CD4-positive, alpha-beta T cell treated with Interleukin-15 for 1 hour (primary cell): ENCODE measurements around the gene TBC1D25.

Experiments
- DNase-seq: peaks from one replicate; pipeline ENCODE4 v3.0.0-alpha.2; 2020

Gene TBC1D25, protein sequence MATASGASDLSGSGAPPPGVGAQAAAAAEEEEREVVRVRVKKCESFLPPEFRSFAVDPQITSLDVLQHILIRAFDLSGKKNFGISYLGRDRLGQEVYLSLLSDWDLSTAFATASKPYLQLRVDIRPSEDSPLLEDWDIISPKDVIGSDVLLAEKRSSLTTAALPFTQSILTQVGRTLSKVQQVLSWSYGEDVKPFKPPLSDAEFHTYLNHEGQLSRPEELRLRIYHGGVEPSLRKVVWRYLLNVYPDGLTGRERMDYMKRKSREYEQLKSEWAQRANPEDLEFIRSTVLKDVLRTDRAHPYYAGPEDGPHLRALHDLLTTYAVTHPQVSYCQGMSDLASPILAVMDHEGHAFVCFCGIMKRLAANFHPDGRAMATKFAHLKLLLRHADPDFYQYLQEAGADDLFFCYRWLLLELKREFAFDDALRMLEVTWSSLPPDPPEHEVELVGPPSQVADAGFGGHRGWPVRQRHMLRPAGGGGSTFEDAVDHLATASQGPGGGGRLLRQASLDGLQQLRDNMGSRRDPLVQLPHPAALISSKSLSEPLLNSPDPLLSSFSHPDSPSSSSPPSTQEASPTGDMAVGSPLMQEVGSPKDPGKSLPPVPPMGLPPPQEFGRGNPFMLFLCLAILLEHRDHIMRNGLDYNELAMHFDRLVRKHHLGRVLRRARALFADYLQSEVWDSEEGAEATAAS

DNA sequence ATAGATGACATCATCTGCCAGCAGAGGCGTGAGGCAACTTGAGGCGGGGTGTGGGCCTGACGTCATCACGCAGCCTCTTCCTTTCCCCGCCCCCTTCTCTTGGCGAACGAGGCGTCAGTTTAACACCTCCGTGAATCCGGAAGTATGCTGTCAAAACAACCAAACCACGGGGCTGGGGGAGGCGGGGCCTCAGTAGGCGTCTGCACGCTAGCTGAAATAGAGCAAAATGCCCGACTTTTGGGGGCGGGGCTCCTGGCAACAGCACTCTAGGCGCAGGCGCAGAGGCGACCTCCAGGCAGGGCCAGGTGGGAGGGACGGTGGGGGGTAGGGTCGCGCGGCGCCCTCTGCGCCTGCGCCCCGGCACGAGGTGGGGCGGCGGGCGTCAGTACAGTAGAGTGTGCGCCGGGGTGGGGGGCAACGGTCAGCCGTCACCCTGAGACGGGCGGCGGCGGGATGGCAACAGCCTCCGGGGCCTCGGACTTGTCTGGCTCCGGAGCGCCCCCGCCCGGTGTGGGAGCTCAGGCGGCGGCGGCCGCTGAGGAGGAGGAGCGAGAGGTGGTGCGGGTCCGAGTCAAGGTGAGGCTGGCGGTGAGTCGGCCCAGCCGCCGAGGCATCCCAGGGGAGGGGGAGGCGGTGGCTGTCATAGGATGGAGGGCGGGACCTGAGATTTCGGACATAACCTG lies at the start of gene TBC1D25:
TBC1D25 (plus strand) TSS at position 370 of the 683 bp plus-strand sequence; CDS start at position 454, 84 bp downstream.
- DNase-seq, result peak; percentile 99

DNA sequence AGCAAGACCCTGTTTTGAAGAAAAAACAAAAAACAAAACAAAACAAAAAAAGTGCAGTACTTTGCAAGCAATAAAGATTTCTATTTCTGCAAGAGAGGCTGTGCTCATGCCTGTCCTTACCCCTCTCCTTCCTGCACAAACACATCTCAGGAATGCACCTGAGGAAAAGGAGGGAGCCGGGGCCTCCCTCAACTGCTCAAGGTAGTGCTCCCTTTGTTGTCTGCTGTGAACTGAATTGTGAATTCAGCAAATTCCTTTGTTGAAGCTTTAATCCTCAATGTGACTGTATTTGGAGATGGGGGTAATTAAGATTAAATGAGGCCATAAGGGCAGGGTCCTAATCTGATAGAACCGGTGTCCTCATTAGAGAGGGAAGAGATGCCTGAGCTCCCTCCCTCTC lies 49.6 kb upstream of the TBC1D25 start:
- DNase-seq, result no peak

DNA sequence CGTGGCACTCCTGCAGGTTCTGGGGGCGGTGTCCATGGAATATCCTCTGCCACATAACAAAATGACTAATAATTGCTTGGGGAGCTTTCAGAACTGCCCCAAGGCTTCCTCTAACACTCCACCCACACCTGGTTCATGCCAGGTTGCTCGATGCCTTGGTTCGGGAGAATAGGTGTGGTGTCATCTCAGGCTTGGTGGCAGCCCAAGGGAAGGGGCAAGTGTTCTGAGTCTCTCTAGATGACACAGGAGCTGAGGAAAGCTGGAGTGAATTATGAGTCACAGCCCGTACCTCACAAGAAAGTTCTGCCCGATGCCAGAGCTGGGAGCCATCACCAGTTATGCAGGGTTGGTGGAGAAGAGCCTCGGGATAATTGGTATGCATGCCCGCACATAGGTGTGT lies 48.9 kb upstream of the TBC1D25 start:
- no peak for DNase-seq

DNA sequence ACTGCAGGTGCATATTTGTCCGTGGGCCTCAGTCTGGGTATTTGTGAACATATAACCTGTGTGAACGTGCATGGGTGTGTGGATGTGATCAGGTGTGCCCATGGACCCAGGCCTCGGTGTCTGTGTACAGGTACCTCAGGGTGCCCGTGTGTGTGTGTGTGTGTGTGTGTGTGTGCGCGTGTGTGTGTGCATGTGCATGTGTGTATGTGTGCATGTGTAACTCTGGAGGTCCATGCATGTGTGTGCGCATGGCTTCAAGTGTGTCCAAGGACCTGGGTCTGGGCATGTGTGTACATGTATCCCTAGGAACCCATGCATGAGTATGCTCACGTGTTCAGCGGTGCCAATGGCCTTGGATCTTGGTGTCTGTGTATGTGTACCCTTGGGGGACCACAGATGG lies 47.7 kb upstream of the TBC1D25 start:
- DNase-seq, result no peak

DNA sequence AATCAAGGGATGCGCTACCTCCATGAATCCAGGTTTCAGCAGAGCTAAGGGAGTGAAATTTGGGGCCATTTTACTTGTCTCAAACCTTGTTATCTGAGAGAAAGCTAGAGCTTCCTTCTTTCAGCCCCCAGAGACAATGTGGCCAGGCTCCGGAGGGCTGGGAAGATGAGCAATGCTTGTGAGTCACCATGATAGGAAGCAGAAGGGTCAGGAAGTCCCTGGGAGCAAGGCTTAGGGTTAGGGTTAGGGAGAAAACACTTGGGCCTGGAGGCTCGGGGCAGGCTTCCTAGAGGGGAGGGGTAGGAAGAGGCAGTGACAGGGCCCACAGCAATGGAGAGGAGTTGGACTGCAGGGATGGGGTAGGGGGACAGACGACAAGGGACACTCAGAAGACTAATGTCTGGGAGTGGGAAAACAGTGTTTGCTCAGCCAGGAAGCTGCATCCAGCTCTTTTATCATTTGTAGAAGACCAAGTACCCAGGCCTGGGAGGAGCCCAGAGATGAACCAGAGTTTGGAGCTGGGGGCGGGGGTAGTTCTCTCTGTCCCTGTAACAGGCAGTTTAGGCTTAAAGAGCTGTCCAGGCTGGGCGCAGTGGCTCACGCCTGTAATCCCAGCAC lies 47.1 kb upstream of the TBC1D25 start:
- no peak for DNase-seq

DNA sequence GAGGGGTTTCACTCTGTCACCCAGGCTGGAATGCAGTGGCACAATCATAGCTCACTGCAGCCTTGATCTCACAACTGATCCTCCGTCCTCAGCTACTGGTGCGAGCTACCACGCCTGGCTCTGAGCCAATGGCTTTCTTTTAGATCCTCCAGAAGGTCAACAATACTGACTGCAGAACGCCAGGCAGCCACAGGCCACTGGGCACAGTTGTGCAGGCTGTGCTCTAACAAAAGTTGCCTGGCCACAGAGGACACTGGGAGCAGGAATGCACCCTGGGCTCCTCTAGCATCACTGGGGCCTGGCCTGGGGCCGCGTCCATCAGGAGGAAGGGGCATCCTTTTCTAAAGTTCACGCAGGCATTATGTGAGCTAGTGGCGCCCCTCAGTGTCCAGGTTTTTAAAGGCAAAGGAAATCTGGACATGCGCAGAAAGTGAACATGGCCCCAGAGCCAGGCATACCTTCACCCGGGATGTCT lies 45.6 kb upstream of the TBC1D25 start:
- DNase-seq, result no peak

DNA sequence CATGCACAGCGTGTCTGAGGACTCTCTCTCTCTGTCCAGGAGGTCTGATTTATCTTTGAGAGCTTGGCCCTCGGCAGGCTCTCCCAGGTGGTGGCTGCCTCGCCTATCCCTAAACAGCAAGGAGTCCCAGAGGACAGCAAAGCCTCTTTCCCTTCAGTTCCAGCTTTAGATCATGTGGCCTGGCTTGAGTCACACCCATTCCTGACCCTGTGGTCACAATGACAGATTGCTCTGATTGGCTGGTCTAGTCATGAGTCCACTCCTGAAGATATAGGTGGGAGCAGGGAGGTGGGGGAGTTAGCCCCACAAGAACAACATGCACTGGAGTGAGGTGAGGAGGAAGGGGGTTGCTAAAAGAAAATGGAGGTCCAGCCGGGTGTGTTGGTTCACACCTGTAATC lies 42.9 kb upstream of the TBC1D25 start:
- no peak for DNase-seq

DNA sequence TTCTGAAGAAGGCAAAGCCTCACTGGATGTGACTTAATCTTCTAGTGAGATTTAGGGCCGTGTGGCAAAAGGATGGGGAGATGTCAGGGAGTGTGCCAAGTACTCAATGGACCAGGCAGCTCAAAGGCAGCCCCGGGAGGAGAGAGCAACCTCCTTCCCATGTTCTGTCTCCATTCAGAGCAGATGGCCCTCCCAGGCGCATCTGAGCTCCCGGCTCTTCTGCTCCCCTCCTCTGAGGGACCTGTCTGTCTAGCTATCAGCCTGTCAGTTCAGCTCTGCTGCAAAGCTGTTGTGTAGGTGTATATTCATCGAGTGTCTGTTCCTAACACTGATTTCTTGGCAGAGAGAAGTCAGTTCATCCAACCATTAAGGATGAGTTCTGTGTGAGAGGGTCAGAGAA lies 41.6 kb upstream of the TBC1D25 start:
- no peak for DNase-seq

DNA sequence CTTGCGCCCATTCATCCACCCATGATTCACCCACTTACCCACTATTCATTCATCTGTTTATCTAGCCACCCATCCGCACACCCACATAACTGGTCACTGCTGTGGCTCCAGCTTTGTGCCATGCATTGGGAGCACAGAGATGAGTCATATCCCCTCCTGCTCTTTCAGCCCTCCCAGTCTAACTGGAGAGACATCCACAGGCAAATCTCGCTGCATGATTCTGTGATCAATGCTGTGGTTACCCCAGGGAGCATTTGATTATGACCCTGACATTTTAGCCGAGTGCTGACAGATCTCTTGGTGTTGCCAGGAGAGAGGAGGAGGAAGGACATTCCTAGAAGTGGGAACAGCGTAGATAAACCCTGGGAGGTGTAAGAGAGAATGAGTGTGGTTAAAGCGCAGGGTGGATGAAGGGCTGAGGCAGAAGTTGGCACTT lies 41.1 kb upstream of the TBC1D25 start:
- no peak for DNase-seq

DNA sequence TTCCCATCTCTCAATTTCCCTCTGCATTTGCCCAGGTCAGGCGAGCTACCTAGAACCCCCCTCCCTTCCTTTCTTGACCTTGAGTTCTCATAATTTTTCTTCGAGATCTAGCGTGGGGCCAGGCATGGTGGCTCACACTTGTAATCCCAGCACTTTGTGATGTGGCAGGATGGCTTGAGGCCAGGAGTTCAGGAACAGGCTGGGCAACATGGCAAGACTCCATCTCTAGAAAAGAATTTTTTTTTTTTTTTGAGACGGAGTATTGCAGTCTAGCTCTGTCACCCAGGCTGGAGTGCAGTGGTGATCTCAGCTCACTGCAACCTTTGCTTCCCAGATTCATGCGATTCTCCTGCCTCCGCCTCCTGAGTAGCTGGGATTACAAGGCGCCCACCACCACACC lies 35.3 kb upstream of the TBC1D25 start:
- DNase-seq, result no peak

DNA sequence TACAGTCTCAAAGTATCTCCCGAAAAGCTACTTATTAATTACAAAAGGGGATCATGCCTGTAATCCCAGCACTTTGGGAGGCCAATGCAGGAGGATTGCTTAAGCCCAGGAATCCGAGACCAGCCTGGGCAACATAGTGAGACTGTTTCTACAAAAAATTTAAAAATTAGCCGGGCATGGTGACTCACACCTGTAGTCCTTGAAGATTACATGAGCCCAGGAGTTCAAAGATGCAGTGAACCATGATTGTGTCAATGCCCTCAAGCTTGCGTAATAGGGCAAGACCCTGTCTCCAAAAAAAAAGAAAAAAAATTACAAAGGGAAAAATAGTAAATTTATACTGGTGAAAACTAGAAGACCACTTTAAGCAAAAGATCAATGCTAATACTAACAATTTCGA lies 34.0 kb upstream of the TBC1D25 start:
- DNase-seq, result no peak

DNA sequence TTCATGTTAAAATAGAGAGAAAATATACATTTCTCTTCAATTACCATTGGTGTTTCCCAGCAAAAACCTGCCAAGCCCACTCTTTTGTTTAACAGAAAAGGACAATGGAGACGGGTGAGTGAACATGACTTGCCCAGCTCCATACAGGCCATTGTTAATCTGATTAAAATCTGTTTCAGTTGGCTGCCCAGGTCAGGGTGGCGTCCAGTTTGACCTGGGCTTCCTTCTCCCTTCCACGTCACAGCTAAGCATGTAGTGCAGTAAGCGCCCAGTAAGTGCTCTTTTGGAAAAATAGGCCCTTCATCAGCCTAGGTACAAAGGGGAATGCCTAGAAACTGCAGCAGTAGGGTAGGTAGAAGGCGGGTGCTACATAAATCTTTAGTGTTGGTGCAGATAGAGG lies 32.3 kb upstream of the TBC1D25 start:
- no peak for DNase-seq

DNA sequence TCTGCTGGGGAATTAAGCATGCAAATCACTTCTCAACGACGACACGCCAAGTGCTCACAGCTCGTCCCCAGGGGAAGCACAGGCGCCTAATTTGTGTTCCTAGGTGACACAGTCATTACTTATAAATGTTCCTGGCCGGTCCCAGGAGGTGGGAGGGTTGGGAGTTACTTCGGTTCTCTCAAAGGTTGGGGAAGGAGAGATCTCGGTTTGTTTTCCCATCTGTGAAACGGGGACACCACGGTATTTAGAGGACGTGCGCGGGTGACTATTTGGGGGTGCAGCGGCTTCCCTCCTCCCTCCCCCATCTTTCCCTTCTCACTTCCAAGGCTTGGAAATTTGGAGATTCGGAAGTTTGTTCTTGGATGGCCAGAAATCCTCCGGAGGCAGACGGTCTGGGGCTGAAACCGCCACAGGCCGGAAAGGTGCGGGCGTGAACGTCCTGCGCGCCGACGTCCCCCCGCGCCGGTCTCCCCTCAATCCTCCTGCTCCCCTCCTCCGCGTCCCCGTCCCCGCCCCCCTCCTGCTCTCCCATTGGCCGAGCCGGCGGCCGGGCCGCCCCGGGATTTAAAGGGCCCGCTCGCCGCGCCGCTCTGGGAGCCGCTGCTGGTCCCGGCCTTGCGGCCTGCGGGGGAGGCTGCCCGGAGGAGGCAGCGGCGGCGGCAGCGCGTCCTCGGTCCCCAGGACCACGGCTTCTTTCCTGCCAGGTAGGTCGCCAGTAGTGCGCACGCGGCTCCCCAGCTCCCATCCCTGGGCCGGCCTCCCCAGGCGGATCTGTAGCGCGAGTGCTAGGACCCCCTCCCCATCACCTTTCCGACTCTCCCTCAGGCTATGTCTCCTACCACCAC lies 30.9 kb upstream of the TBC1D25 start, which contains the start of gene PORCN:
PORCN (plus strand) TSS at position 593 of the 845 bp plus-strand sequence. CDS start 829 bp downstream, outside the sequence.
- DNase-seq, result peak; percentile 83

DNA sequence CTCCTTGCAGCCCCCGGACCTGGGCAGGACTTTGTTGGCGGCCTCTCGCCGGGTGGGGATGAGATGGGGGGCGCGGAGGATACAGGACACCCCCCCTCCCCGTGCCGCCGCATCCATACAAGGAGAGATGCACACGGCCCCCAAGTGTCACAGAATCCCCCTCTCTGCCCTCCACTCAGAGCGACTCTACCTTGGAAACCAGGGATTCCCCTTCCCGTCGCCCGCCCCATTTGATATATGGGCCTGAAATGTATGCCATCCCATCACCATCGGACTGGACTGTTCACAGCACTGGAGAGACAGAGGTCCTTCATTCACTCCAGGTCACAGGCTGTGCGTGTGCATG lies 30.3 kb upstream of the TBC1D25 start:
- no peak for DNase-seq

DNA sequence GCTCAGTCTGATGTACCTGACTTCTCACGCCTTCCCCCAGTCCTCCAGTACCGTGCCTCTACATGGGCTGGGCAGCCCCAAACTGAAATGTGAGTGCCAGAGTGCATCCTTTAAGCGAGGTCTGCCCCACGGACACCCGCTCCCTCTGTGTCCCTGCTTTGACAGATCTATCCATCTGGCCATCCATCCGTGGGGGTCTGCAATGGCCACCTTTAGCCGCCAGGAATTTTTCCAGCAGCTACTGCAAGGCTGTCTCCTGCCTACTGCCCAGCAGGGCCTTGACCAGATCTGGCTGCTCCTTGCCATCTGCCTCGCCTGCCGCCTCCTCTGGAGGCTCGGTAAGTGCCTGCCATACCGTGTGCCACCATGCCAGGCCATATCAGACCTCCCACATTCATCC lies 29.9 kb upstream of the TBC1D25 start:
- no peak for DNase-seq

DNA sequence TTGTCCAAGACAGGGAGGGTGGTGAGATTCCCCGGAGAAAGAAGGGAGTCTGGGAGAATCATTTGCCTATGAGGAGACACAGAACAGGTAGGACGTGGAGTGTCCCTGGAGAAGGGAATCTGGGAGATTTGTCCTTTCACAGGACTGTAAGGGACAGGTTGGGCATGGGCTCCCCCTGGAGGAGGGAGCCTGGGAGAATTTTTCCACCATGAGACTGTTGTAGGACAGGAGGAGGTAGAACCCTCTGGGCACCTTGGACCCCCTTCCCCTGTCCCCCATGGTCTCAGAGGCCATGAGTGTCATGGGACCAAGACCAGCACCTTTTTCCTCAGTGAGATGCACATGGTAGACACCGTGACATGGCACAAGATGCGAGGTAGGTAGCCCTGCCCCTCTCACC lies 28.0 kb upstream of the TBC1D25 start:
- DNase-seq, result no peak

DNA sequence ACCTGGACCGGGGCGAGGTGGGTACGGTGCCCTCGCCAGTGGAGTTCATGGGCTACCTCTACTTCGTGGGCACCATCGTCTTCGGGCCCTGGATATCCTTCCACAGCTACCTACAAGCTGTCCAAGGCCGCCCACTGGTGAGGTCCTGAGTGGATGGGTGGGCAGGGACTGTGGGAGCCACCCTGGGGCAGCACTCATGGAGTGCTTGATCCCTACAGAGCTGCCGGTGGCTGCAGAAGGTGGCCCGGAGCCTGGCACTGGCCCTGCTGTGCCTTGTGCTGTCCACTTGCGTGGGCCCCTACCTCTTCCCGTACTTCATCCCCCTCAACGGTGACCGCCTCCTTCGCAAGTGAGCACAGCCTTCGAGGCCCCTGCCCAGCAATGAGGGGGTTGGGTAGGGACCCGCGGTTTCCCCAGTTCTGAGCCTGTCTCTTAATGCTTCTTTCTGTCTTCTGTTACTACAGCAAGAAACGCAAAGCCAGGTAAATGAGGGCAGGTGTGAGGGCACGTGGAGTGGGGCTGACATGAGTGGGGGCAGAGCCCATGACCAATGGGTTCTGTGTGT lies 27.1 kb upstream of the TBC1D25 start:
- DNase-seq, result no peak

DNA sequence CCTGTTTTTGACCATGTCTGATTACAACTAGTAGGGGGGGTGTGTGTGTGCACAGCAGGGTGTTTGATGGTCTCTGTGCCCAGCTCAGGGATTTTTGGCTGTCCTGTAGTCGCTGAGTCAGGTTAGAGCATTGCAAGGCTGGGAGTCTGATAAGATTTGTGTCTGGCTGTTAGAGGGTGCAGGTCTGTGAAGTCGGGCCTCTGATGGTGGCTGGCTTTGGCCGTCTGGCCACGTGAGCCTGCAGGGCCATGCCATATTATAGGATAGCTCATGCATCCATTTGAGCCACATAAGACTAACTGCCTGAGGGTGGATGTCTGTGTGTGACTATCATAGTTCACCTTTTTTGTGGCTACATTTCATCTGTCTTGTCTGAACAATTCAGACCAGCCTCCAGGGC lies 25.8 kb upstream of the TBC1D25 start:
- DNase-seq, result no peak

DNA sequence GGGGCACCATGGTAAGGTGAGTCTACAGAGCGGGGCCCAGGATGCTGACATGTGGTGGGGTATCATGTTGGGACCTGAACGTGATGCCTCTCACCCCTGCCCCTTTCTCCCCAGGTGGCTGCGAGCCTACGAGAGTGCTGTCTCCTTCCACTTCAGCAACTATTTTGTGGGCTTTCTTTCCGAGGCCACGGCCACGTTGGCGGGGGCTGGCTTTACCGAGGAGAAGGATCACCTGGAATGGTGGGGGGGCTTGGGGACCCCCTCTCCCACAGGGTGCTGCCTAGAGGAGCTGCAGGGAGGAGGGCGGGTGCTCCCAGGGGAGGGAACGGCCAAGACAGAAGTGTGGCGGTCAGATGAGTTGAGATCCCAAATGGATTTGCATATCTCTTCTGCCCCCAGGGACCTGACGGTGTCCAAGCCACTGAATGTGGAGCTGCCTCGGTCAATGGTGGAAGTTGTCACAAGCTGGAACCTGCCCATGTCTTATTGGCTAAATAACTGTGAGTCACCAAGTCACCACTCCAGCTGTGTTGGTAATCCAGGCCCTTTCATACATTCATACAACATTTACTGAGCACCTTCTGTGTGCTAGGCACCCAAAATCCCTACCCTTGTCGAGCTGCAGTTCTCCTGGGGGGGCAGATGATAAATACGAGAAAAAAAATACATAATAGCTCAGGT lies 25.2 kb upstream of the TBC1D25 start:
- no peak for DNase-seq

DNA sequence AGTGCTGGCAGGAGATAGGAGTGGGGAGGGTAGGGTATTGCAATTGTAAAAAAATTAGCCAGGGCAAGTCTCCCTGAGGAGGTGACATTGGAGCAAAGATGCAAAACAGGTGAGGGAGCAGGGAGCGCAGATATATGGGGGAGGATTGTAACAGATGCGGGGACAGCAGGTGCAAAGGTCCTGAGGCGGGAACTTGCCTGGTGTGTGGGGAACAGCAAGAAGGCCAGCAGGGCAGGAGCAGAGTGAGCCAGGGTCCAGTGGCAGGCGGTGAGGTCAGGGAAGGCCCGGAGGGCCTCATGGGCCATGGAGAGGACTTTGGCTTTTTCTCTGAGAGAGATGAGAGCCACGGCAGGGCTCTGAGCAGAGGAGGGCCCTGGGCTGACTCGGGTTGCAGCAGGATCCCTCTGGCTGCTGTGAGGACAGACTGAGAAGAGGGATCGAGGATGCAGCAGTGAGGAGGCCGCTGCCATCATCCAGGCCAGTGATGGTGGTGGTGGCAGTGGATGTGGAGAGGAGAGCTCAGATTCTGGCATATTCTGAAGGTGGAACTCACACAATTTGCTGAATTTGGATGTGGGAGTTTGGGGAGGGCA lies 24.6 kb upstream of the TBC1D25 start:
- no peak for DNase-seq

DNA sequence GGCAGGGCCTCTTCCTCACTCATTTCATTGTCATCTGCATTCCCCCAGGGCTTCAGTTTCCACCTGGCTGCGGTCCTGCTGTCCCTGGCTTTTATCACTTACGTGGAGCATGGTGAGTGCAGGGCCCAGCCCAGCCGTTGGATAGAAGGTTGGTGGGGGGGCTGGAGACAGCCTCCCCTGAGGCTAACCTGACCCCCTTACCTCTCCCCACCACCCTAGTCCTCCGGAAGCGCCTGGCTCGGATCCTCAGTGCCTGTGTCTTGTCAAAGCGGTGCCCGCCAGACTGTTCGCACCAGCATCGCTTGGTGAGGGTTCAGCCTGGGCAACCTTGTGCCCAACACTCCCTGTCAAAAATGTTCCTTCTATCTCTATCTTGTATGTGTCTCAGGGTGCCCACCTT lies 23.7 kb upstream of the TBC1D25 start:
- DNase-seq, result no peak
